NCI-H226 (cell line): Measurements from ENCODE around the gene GALNT2.

ENCODE experiments used
- DNase-seq: peaks from one replicate; pipeline ENCODE4 v3.0.0-alpha.2; 2015

Gene GALNT2

DNA sequence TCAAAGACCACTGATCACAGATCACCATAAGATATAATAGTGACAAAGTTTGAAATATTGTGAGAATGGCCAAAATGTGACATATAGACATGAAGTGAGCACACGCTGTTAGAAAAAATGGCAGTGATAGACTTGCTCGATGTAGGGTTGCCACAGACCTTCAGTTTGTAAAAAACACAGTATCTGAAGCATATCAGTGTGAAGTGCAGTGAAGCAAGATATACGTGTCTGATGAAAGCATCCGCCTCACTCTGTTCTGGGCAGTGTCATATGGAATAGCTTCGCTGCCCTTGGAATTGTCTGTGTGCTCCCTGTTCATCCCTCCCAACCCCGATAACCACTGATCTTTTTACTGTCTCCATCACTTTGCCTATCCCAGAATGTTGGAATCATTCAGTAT lies 50.7 kb downstream of the GALNT2 start:
- no peak for DNase-seq

DNA sequence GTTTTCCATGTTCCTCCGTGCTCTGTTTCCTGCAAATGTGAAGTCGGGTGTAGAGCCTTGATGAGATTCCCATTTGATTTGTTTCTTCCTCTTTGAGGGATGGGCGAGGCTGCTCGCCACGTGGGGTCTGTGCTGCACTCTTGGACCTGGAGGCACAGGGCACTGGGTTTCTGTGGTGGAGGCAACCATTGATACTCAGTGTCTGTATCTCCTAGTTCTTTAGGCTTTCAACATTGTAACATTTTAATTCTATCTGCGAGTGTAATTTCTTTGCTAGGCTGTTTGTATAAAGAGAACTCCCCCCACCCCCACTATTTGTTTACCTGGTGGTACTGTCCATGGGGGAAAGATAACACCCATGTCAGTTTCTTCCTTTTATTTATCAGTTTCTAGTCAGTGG lies 52.3 kb downstream of the GALNT2 start:
- no peak for DNase-seq

DNA sequence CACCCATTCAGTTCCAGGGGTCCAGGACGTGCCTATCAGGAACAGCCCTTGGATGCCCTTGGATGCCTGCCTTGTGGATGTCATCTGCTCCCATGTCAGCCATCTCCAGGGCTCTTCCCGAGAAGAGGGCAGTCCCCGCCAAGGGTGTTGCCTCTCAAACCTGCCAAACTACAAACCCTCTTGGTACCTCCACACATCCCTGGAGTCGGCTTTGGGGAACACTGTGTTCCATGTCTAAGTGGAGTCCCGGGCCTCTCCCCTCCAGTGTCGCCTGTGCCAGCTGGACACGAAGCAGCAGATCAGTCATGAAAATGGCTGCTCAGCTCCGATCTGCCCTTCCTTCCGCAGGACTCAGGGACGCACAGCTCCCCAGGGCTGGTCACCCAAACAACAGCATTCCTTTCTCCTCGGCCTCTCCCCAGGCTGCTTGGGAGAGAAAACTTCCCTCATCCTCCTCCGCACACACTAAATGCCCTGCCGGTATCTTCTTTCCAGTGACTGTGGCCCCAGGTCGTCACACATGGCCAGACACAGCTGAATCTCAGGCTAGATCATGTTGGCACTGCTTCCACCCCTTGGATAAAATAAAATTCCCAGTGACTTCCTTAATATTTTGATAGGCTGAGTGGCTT lies 53.4 kb downstream of the GALNT2 start:
- DNase-seq: no peak

DNA sequence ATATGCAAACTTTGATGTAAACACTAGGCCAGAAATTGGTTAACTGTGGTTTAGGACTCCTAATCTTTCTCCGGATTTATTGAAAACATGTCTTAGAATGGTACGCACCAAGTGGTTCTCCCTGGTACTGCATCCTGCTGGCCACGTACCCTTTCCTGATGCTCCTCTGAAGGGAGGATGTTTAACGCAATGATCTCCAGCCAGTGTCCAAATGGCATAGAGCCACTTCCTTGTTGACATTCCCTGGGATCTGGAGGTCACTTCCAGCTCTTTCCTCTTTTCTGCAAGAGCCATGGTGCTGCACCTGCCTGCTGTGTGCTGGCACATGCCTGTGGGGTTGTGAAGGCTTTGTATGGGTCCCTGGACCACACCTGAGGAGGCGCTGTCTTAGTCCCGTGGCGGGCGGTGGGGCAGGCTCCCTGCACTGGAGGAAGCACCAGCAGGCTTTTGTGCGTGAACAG lies 53.9 kb downstream of the GALNT2 start:
- no peak for DNase-seq

DNA sequence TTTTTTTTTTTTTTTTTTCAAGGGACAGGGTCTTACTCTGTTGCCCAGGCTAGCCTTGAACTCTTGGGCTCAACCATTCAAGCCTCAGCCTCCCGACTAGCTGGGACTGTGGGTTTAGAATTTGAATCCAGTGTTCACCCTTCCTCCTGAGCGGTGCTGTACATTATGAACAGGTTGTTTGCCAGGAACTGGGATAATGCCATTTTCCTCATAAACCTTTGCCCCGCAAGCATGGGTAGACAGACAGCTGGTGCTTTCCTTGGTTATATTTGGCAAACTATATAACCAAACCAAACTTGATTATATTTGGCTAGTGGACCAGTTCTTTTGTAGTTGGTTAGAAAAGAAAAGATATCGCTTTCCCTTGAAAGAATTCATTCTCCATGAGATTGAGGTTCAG lies 54.9 kb downstream of the GALNT2 start:
- no peak for DNase-seq

DNA sequence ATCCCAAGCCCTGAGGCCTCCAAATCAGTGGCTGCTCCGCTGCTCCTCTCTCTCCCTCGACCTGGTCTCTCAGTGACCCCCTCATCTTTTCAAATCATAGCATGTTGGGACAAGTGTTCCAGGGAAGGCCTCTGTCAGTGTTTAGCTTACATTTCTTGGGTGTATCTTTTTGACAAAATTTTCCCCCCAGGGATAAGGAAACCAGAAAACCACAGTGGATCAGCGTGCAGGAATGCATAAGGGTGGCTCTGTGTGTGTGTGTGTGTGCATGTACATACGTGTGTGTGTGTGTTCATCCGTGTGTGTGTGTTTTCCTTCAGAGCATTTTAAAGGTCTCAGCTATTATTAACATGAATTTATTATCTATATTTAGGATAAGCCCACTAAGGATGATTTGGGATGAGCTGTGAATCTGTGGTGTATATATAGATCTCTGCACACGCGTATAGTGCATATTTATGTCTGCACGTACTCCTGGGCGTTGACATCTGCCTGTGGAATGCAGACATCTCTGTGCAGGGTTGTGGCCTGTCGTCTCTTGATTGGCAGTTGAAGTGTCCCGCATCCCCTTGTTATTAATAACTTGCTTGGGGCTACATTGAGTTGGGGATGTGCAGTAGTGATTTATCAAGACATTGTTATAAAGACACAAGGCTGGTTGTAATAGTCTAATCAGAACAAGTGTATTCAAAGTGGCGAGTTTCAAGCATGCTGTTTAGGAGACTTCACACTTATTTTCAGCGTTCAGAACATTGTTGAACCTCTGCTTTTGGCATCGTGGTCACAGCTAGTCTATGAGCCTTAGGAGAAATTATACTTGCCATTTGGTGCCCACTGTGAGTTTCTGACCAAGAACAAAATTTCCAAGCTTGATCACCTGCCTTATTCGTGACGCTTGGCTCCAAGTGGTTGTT lies 55.6 kb downstream of the GALNT2 start:
- DNase-seq: no peak

DNA sequence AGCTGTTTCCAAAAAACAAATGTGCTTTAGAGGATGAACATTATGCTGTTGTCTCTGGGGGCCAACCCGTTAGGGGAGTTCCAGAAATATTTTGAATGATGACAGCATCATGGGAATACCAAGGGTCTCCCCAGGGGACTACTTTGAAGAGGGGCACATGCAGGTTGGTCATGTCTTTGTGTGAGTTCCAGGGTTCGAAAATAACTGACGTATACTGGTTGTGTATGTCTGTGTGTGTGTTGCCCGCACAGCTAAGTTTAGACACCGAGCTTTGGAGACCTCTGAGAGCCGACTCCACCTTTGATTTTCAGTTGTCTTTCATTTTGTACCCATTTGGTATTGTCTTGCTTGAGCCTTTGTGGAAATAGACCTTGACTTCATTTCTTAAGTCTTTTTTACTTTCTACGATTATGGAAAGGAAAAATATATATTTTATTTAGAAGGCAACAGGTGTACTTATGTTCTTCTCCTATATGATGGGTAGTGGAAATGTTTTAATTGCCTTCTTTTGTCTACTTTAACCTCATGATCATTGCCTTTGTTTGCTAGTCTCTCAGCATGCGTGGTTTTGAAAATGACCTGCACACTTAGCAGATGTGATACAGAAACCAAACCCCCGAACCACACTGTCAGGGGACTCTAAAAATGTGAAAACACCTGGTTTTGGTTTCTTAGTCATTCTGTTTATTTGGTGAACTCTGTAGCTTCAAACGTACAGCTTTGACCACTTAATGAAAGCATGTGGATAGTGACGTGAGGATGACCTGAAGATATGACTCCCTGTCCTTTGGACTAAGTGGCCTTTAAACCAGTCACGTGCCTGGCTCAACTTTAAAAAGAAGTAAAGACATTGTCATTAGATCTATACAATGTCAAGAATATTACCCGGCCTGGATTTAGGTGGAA lies 56.5 kb downstream of the GALNT2 start:
- no peak for DNase-seq

DNA sequence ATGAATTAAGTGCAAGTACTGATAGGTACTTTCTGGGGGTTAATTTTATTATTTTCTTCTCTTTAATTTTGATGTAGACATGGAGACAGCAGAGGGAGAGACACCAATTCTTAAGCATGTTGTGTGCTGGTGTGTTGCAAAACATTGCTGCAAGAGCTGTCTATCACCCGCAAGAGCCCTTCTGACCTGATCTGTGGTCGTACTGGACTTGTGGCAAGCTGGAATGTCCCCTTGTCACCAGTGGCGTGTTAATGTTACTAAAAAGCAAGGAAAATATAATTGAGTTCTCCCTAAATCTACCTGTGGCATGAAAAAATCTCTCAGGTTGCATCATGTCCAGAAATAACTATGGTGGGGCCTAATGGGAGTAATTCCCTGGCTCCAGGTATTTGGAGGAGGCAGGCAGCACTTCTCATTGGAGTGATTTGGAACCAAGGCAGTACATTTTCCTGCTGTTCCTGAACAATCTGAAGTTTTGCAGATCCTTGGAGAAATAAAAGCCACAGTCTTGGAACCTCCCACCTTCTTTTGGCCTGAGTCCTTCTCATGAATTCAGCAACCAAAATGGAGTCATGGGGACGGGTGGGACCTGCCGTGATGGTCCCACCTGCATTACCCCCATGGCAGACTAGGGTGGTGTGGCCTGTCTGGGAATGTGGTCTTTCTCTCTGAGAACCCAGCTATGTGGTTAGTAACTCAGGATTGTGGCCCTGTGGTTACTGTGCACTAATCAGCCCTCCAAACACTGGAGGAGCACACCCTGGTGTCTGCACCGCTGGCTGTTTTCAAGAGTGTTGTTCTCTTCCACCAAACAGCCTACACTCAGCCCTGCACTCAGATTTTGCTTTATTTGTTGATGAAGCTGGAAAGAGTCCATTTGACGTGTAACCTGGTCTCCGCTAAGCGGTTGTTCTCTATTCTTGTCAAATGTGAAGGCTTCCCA lies 57.4 kb downstream of the GALNT2 start:
- no peak for DNase-seq

DNA sequence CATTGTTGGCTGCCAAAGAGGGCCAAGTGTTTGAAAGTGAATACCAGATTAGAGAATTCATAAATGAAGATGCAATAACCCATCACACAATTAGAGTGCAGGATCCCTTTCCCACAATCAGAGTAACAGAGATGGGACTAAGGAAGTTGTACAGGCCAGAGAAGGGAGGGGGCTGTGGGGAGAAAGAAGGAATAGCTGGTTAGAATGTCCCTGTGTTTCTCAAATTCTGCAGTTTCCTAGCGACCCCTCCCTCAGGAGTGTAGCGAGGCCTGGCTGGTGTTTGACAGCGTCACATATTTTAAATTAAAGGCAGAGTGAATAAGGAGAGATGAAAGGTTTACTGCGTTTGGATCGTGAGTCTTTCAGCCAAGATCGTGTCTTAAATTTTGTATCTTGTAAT lies 58.1 kb downstream of the GALNT2 start:
- DNase-seq: no peak

DNA sequence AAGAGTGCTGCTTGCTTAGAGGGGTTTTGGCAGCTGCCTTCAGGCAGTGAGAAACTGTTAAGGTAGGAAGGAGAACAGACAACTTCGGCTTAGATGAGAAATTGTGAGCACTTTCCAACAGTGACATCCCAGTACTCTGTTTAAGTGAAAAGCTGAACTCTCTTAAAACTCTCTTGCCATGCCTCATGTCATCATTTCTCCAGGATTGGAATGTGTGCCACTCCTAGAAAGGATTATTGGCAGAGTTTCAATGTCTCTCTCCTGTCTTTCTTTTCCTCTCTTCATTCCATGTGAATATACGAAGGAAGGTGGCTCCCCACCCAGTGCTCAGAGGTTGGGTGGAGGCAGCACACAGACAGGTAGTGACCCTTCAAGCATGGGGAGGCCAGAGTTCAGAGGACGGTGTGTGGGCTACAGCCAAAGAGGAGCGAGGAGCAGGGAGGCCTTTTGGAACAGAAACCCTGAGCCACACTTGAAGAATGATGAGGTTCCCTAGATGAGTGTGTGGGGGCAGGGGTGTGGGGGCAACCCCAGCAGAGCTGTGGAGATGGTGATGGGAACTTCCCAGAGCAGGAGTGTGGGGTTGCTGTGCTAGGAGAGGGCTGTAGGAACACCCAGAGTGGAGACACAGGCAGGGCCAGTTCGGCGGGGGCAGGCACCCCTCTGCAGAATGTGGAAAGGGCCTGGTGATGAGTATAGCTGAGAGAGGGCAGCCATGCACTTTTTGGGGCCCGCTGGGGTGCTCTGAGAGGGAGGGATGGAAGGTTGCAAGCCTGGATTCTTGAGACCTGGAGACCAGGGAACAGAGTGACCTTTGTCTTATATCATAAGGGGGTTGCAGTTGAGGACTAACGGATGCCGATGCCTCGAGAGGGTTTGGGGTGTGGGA lies 58.8 kb downstream of the GALNT2 start:
- peak; percentile 7 for DNase-seq

DNA sequence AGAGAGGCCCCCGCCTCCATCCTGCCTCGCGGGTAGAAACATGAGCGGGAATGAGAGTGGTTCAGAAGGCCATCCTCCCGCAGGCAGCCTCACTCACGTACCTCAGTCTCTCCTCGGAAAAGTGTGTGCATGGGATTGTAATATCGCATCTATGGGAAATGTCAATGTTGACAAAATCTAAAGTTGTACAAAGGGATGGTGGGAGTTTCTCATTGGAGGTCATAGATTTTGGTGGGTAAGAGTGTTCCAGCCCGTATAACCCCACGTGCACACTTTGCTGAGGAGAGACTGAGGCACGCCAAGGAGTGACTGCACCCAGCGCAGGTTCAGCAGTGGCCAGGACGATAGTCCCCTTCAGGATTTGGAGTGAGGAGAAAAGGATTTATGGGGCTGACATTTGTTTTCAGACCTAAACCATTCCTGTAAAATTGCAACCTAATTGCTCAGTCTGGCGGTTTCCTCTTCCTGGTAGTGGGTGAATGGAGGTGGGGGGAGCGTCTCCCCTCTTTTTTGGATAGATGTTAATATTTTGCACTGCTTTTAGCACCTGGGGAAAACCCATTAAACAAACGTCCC lies 59.6 kb downstream of the GALNT2 start:
- DNase-seq: no peak

DNA sequence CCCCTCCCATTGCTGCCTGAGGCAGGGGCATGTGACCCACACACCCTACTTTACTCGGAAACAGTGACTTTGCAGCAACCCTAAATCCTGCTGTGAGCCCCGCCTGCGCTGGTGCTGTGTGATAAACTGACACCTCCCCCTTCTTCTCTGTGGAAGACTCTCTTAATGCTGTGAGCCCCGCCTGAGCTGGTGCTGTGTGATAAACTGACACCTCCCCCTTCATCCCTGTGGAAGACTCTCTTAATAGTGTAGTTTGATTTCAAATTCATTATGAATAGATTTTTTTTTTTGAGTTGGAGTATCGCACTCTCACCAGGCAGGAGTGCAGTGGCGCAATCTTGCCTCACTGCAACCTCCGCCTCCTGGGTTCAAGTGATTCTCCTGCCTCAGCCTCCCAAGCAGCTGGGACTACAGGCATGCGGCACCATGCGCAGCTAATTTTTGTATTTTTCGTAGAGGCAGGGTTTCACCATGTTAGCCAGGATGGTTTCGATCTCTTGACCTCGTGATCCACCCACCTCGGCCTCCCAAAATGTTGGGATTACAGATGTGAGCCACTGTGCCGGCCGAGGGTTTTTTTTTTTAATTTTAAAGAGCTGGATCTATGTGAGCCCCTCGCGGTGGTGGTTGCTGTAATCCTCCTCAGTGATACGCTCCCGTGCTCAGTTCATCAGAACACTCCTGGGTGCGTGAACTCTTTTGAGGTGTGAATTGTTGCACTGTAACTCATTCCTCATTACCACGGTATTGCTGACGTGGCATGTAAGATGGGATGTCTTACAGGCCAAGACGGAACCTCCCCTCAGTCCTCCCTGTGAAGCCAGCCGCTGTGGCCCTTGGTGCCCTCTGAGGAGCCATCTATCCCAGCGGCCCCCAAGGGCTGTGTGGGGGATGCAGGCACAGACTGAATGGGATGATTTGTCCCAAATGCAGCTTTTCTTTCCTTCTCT lies 60.3 kb downstream of the GALNT2 start:
- DNase-seq: peak; percentile 5

DNA sequence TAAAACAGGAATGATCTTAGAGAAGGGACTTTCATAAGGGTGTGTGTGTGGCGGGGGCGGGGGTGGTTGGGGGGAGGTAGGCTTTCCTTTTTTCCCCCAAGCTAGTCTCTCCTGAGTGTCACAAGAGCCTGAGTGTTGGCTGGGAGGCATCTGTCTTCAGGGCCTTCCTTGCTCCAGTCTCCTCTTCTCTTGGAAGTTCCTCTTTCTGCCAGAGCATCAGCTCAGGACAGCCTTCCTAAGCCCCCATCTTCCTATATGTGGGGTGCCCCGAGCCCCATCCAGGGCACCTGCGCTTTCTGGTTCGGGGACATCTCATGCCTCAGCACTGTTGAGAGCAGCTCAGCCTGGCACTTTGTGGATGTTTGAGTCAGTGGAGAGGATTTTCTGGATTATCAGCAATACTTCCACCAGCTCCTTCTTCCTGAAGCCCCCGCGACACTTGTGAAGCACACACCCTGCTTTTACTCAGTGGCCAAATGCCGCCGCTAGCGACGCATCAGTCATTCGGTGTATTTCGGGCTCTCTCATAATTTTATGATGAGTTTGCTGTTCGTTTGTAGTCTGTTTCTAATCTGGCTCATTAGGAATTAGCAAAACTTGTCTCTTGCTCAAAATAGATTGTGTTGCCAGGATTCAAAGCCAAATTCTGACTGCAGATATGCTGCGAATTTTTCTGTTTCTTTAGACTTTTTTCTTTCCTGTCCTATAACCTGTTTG lies 61.7 kb downstream of the GALNT2 start:
- no peak for DNase-seq

DNA sequence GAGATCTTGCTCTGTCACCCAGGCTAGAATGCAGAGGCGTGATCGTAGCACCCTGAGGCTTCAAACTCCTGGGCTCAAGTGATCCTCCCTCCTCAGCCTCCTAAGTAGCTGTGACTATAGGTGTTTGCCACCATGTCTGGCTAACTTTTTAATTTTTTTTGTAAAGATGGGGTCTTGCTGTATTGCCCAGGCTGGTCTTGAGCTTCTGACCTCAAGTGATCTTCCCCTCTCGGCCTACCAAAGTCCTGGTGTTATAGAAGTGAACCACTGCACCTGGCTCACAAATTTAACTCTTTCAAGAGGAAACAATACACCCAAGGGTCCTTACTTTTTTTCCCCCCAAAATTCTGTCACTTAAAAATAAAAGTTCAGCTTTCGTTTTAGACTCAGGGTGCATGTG lies 62.3 kb downstream of the GALNT2 start:
- DNase-seq: no peak

DNA sequence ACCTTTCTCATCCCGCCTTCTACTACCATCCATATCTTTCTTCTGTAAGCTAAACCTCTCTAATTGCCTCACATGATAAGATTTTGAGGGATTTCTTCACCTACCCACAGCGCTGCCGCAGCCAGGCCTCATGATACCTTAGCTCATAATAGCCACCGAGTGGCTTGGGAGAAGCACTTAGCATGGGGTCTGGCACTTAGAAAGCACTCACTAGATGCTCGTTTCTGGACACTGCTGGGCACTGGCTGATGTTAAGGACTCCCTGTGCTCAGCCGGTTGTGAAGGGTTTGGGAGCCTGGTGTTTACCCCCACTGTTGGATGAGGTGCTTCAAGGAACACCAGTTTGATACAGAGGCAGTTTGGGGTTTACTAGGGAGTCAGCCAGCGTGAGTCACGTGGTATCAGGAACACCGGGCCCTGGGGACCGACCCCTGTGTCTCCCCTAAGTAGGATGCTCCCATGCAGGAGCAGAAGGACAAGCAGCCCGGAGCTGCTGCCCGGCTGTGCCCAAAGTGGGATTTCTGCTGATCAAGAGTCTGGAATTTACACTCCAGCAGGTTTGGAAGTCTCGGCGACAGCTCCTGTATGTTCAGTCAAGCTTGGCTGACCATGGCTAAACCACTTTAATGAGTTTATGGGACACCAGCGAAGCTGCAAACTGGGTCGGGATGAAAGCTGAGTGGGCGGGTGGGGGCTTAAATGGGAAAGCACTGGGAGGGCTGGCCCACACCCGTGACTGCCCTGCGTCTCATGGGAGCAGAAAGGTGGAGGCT lies 63.3 kb downstream of the GALNT2 start:
- no peak for DNase-seq

DNA sequence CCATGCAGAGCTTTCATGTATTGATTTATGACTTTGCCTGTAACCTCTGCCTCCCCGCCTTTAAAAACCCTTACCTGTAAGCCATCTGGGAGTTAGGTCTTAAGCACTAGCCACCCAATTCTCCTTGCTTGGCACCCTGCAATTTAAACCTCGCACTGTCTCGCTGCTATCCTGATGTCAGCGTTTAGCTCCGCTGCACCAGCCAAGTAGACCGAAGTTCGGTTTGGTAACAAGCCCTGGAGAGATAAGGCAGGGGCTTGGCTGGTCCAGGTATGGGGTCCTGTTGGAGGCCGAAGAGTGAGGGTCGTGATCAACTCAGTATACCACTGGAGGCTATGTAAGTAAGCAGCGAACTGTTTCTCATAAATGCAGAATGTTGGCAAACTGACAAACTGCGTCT lies 64.4 kb downstream of the GALNT2 start:
- no peak for DNase-seq

DNA sequence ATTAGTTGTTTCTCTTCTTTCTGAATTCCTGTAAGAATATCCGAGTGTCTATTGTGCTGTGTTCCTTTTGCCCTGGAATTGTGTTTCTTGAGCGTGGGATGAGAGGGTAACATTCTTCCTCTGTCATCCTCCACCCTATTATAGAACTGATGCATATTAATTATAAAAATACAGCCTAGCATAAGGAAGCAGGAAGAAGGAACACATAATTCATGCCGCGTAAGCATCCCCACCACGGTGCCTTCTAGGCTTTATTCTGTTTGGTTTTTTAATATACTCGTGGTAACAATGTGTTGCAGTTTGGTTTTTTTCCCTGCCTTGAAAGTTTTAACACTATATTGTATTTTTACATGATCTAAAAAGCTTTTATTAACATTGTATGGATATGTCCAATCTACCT lies 65.7 kb downstream of the GALNT2 start:
- no peak for DNase-seq

DNA sequence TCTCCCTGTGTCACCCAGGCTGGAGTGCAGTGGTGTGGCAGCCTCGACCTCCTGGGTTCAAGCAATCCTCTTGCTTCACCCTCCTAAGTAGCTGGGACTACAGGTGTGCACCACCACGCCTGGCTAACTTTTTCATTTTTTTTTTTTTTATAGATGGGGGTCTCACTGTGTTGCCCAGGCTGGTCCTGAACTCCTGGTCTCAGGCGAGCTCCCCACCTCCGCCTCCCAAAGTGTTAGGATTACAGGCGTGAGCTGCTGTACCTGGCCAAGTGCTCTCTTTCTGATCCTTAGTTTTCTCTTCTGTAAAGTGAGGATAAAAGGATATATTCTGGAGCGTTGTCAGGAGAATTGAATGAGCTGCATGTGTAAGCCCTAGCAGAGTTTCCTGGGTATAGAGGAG lies 68.7 kb downstream of the GALNT2 start:
- no peak for DNase-seq
